ENCODE results near the gene PPP1R37. TPM values are rescaled to one million over a fixed set of nuclear protein-coding genes. Genes with fewer than 3 reads are reported as not detected.

PPP1R37 gene
- total RNA-seq, 2 experiments from 2014 or later, result 20.9 to 21.2 TPM

GRCh38 chr19:45186509-45187334, 93.7 kb downstream of the PPP1R37 start:
- H3K4me1 Mint-ChIP-seq (ENCODE audit: low read depth), result peaks cover 5% of the 10 kb centered on the region
- H3K36me3 Mint-ChIP-seq (ENCODE audit: low read depth), result no peaks in the 10 kb centered on the region
- POLR2A ChIA-PET, result interaction anchor here (0.7 to 1.3 kb wide), 3 partner anchors 9 to 94 kb away, joined by 3 to 4 read pairs (median 4); partner anchors contain the start of genes PPP1R37 and TRAPPC6A
- H3K27me3 Mint-ChIP-seq, result no peaks in the 10 kb centered on the region
- H3K9me3 Mint-ChIP-seq, result no peaks in the 10 kb centered on the region
- no peak overlapping the region for H3K27ac Mint-ChIP-seq
- ATAC-seq (no peak), DNase-seq (no peak)
- CTCF ChIA-PET, result interaction anchor here (0.8 to 1.9 kb wide), 14 partner anchors 8 to 170 kb away, joined by 3 to 10 read pairs (median 4); partner anchors contain the start of genes BLOC1S3, CLASRP, GEMIN7 and TRAPPC6A
- H3K4me3 Mint-ChIP-seq, result no peak overlapping the region
- TF ChIP-seq CTCF (IDR thresholded peaks at IDR 0.05), result no peak
- intact Hi-C loops (cut with micrococcal nuclease), result no loop called here

DNA sequence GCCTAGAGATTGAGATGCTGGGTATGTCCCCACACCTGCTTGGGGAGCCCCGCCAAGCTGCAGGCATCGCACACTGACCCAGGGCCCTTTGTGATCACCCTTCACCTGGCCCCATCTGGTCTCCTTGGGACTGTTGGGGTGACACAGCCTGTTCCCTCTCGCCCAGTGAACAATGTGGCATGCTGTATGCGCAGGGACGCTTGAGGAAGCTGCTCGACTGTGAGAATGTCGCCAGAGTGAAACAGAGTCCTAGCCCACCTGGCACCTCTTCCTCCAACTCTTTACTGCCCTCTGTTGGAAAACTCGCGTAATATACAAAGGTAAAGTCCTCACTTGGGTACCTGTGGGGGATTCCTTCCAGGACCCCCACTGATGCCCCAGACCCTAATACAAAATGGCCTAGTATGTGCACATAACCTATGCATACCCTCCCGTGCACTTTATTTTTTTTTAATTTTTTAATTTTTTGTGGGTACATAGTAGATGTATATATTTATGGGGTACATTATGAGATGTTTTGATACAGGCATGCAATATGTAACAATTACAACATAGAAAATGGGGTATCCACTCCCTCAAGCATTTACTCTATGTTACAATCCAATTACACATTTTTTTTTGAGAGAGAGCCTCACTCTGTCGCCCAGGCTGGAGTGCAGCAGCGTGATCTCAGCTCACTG, 94.6 kb downstream of the PPP1R37 start:
- POLR2A ChIA-PET, result interaction anchor here (1.3 kb wide), 2 partner anchors 10 to 95 kb away, joined by 4 read pairs; partner anchors contain the start of genes PPP1R37 and TRAPPC6A

DNA sequence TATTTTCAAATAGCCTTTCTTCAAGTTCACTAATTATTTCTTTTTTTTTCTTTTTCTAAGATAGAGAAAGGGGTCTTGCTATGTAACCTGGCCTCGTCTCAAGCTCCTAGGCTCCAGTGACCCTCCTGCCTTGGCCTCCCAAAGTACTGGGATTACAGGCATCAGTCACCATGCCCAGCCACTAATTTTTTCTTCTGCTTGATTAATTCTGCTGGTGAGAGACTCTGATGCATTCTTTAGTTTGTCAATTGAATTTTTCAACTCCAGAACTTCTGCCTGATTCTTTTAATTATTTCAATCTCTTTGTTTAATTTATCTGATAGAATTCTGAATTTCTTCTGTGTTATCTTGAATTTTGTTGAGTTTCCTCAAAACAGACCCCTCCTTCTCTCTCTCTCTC, 97.0 kb downstream of the PPP1R37 start:
- CTCF ChIA-PET, result interaction anchor here (0.9 kb wide), 1 partner anchor 149 kb away, joined by 3 read pairs; no protein-coding TSS in a partner anchor
- ATAC-seq, result no peak

More for the DNA sequence above, 94.6 kb downstream of the PPP1R37 start:
- Mint-ChIP-seq H3K4me3 (no peak overlapping the region), H3K27ac (no peak overlapping the region), H3K4me1 (ENCODE audit: low read depth) (peaks cover 5% of the 10 kb centered on the region), H3K27me3 (no peaks in the 10 kb centered on the region), H3K36me3 (ENCODE audit: low read depth) (no peaks in the 10 kb centered on the region), H3K9me3 (no peaks in the 10 kb centered on the region)
- intact Hi-C loops (cut with micrococcal nuclease), result no loop called here
- ATAC-seq (peak; percentile 95), DNase-seq (peak; percentile 36)
- peak; percentile 82 for TF ChIP-seq CTCF (IDR thresholded peaks at IDR 0.05)
- CTCF ChIA-PET, result interaction anchor here (0.8 to 1.9 kb wide), 13 partner anchors 9 to 171 kb away, joined by 3 to 10 read pairs (median 4); partner anchors contain the start of genes BLOC1S3, CLASRP, GEMIN7 and TRAPPC6A

DNA sequence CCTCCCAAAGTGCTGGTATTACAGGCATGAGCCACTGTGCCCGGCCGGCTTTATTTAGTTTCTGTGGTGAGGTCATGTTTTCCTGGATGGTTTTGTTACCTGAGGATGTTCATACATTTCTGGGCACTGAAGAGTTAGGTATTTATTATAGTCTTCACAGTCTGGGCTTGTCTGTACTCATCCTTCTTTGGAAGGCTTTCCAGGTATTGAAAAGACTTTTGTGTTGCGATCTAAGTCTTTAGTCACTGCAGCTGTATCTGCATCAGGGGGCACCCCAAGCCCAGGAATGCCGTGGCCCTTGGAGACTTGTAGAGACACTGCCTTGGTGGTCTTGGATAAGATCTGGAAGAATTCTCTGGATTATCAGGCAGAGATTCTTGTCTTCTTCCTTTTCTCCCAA, 98.4 kb downstream of the PPP1R37 start:
- DNase-seq, result no peak

More for the DNA sequence above, 97.0 kb downstream of the PPP1R37 start:
- POLR2A ChIA-PET, result no interaction called here
- no peak for TF ChIP-seq CTCF (IDR thresholded peaks at IDR 0.05)
- intact Hi-C loops (cut with micrococcal nuclease), result no loop called here
- peaks cover 2% of the 10 kb centered on the region for H3K4me1 Mint-ChIP-seq (ENCODE audit: low read depth)
- no peaks in the 10 kb centered on the region for H3K9me3 Mint-ChIP-seq
- H3K27me3 Mint-ChIP-seq, result no peaks in the 10 kb centered on the region
- H3K4me3 Mint-ChIP-seq, result no peak overlapping the region
- H3K36me3 Mint-ChIP-seq (ENCODE audit: low read depth), result no peaks in the 10 kb centered on the region
- H3K27ac Mint-ChIP-seq, result no peak overlapping the region
- DNase-seq, result no peak

More for the DNA sequence above, 98.4 kb downstream of the PPP1R37 start:
- H3K36me3 Mint-ChIP-seq (ENCODE audit: low read depth), result no peaks in the 10 kb centered on the region
- CTCF ChIA-PET, result no interaction called here
- TF ChIP-seq CTCF (IDR thresholded peaks at IDR 0.05), result no peak
- no peak overlapping the region for H3K27ac Mint-ChIP-seq
- POLR2A ChIA-PET, result interaction anchor here (0.5 kb wide), 1 partner anchor 332 kb away, joined by 4 read pairs; no protein-coding TSS in a partner anchor
- H3K27me3 Mint-ChIP-seq, result no peaks in the 10 kb centered on the region
- peaks cover 2% of the 10 kb centered on the region for H3K4me1 Mint-ChIP-seq (ENCODE audit: low read depth)
- intact Hi-C loops (cut with micrococcal nuclease), result no loop called here
- no peaks in the 10 kb centered on the region for H3K9me3 Mint-ChIP-seq
- no peak overlapping the region for H3K4me3 Mint-ChIP-seq
- ATAC-seq, result no peak
